ENCODE data around the gene ABHD6. TPM values are rescaled to one million over a fixed set of nuclear protein-coding genes. Genes with fewer than 3 reads are reported as not detected.

ABHD6 gene
- total RNA-seq, 1 experiment from 2014 or later, result 12.7 TPM

DNA sequence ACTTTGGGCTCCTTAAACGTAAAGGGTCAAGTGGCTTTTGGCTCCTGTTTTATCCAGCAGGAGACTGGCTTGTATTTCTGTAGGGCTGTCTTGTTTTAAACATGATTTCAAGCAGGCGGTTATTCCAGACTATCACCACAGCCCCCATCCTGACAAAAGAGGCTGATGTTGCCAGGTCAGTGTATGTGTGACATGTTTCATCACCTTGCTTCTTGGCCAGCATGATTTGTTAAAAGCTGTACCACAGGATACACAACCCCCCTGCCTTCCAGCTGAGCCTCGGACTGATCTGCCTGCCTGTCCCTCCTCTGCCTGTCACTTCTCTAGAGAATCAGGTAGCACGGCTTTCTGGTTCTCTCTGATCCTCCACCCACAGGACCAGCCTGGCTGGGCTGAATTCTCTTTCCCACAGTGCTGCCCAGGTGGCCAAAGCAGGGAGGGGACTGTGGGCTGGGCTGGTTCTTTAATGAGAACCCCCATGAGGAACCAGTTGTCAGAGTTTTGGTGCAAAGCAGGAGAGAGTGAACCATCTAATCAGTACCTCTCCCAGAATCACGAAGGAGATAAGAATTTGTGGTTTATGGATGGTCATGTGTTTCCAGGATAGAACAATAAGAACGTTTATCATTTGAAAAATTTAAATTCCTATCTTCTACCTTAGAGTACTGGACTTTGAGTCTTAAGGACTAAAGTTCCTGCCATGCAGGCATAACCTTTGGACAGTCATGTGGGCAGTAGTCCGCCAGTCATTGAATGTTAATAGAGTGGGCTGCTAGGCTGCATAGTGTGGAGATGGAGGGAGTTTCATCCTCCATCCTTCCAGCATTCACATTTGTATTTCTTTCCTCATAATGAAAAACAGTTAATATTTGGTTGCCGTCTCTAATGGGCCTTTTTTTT is 8.8 kb downstream of the ABHD6 start (continued):
- TF ChIP-seq SIN3A (IDR thresholded peaks at IDR 0.05; ENCODE audit: low read depth), result no peak
- no peak for TF ChIP-seq CBX3 (IDR thresholded peaks at IDR 0.05; ENCODE audit: low read depth)
- TF ChIP-seq, protein P1, sequence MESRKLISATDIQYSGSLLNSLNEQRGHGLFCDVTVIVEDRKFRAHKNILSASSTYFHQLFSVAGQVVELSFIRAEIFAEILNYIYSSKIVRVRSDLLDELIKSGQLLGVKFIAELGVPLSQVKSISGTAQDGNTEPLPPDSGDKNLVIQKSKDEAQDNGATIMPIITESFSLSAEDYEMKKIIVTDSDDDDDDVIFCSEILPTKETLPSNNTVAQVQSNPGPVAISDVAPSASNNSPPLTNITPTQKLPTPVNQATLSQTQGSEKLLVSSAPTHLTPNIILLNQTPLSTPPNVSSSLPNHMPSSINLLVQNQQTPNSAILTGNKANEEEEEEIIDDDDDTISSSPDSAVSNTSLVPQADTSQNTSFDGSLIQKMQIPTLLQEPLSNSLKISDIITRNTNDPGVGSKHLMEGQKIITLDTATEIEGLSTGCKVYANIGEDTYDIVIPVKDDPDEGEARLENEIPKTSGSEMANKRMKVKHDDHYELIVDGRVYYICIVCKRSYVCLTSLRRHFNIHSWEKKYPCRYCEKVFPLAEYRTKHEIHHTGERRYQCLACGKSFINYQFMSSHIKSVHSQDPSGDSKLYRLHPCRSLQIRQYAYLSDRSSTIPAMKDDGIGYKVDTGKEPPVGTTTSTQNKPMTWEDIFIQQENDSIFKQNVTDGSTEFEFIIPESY (IDR thresholded peaks at IDR 0.05; ENCODE audit: extremely low read depth, insufficient replicate concordance, low read length), result no peak

- Histone ChIP-seq H3K27ac (ENCODE audit: low read depth, low read length) (no peak overlapping the region), H3K27me3 (ENCODE audit: insufficient read depth, low read length) (no peaks in the 10 kb centered on the region)
- no peak; the same call in 1 of the 2 replicates for ATAC-seq
Observed at GRCh38 chr3:58249358-58250092, 11.9 kb downstream of the ABHD6 start.

More at GRCh38 chr3:58249358-58250092, 11.9 kb downstream of the ABHD6 start:
- ChIA-PET POLR2A (no interaction called here), RAD21 (ENCODE audit: low non-redundant PET in 1 of 2, low total read pairs in 2 of 2, uncharacterized antibody in 2 of 2, unreplicated experiment in 2 of 2) (no interaction called here), CTCF (no interaction called here)
- no peak overlapping the region for H3K9ac ChIP-seq (ENCODE audit: low read length)
- no peak overlapping the region for H2AFZ ChIP-seq (ENCODE audit: low read depth, low read length, poor library complexity, severe bottlenecking)
- DNase-seq (ENCODE audit: low read depth, low spot score), result no peak
- H3K4me3 ChIP-seq (replicated peaks in 1 of 2; ENCODE audit: low read depth in 1 of 2, low read length in 2 of 2), result no peak overlapping the region
- H3K9me3 ChIP-seq (ENCODE audit: control insufficient read depth in 1 of 2, insufficient read depth in 1 of 2, low read depth in 1 of 2, low read length in 2 of 2), result no peaks in the 10 kb centered on the region
- no peaks in the 10 kb centered on the region for H3K36me3 ChIP-seq (ENCODE audit: control insufficient read depth in 1 of 2, insufficient read depth in 2 of 2, low read length in 2 of 2)
- no TSS peak for BruUV-seq (replicated peaks)
- no peaks in the 10 kb centered on the region for H3K79me2 ChIP-seq (ENCODE audit: insufficient read depth, low read length)
- H3K4me1 ChIP-seq (ENCODE audit: control insufficient read depth in 1 of 2, insufficient read depth in 2 of 2, low read length in 2 of 2), result no peaks in the 10 kb centered on the region
- no peaks in the 10 kb centered on the region for H3K9me2 ChIP-seq (ENCODE audit: insufficient read depth)
- no peaks in the 10 kb centered on the region for H4K20me1 ChIP-seq (ENCODE audit: insufficient read depth)
- TF ChIP-seq, protein P2, sequence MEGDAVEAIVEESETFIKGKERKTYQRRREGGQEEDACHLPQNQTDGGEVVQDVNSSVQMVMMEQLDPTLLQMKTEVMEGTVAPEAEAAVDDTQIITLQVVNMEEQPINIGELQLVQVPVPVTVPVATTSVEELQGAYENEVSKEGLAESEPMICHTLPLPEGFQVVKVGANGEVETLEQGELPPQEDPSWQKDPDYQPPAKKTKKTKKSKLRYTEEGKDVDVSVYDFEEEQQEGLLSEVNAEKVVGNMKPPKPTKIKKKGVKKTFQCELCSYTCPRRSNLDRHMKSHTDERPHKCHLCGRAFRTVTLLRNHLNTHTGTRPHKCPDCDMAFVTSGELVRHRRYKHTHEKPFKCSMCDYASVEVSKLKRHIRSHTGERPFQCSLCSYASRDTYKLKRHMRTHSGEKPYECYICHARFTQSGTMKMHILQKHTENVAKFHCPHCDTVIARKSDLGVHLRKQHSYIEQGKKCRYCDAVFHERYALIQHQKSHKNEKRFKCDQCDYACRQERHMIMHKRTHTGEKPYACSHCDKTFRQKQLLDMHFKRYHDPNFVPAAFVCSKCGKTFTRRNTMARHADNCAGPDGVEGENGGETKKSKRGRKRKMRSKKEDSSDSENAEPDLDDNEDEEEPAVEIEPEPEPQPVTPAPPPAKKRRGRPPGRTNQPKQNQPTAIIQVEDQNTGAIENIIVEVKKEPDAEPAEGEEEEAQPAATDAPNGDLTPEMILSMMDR (IDR thresholded peaks at IDR 0.05 in 2 of 3, conservative IDR thresholded peaks at IDR 0.05 in 1 of 3; ENCODE audit: borderline replicate concordance in 1 of 3, insufficient read depth in 1 of 3, low read depth in 2 of 3, low read length in 2 of 3), result peak in 2 of 3 experiments; percentile 8 to 17; a peak in 1 of 6 replicates
- TF ChIP-seq MAX (IDR thresholded peaks at IDR 0.05), result no peak
- no peak for TF ChIP-seq SRF (IDR thresholded peaks at IDR 0.05; ENCODE audit: low read depth)
- no peak for TF ChIP-seq YY1 (IDR thresholded peaks at IDR 0.05; ENCODE audit: extremely low read depth, insufficient replicate concordance, low read depth, low read length)
- intact Hi-C loops (cut with micrococcal nuclease), result no loop called here
- no peak overlapping the region for H3K4me2 ChIP-seq (ENCODE audit: low read length)
